Astrocyte (in vitro differentiated cells and primary cell): ENCODE results near the gene NFATC1.

Experiments
- EZH2 ChIP-seq: IDR thresholded peaks from 2 replicates; pipeline ENCODE4 v1.6.1; 2012; ENCODE audit warnings: mild to moderate bottlenecking, low read length, inconsistent platforms; ENCODE audit not compliant: insufficient read depth
- TF ChIP-seq, protein P1 (sequence below): IDR thresholded peaks from 2 replicates; pipeline ENCODE4 v1.5.1; 2011; ENCODE audit warnings: low read depth, mild to moderate bottlenecking, inconsistent platforms, low read length, moderate library complexity; ENCODE audit not compliant: insufficient read depth

DNA sequence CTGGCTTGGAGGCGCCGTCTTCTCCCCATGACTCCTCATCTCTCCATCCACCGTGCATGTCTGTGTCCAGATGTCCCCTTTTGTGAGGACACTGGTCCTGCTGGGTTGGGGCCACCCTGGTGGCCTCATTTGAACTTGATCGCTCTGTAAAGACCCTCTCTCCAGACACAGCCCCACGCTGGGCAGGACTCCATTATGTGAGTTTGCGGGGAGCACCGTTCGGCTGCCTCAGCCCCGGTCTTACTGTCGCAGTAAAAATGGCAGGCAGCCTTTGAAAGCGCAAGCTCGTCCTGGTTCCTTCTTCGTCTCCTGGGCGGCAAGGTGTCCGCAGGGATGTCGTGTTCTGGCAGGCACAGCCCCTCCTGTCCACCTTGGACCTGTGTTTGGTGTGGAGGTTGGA lies 17.7 kb downstream of the NFATC1 start:
- TF ChIP-seq EZH2: no peak
- TF ChIP-seq, protein P1, sequence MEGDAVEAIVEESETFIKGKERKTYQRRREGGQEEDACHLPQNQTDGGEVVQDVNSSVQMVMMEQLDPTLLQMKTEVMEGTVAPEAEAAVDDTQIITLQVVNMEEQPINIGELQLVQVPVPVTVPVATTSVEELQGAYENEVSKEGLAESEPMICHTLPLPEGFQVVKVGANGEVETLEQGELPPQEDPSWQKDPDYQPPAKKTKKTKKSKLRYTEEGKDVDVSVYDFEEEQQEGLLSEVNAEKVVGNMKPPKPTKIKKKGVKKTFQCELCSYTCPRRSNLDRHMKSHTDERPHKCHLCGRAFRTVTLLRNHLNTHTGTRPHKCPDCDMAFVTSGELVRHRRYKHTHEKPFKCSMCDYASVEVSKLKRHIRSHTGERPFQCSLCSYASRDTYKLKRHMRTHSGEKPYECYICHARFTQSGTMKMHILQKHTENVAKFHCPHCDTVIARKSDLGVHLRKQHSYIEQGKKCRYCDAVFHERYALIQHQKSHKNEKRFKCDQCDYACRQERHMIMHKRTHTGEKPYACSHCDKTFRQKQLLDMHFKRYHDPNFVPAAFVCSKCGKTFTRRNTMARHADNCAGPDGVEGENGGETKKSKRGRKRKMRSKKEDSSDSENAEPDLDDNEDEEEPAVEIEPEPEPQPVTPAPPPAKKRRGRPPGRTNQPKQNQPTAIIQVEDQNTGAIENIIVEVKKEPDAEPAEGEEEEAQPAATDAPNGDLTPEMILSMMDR: no peak
